ENCODE data around the gene TRIM68.

TRIM68 gene

GRCh38 chr11:4605057-4605456 is 3.0 kb downstream of the TRIM68 start:
- Histone ChIP-seq H3K36me3 (replicated peaks in 1 of 2; ENCODE audit: control insufficient read depth in 2 of 2, insufficient read depth in 2 of 2, low read length in 2 of 2) (peaks cover 6 to 49% of the 10 kb centered on the region in 2 donors), H2BK5ac (ENCODE audit: low read length) (no peak overlapping the region), H2BK120ac (ENCODE audit: low read depth, low read length) (no peak overlapping the region), H3K23ac (ENCODE audit: low read depth, low read length, poor library complexity) (no peak overlapping the region), H4K8ac (ENCODE audit: low read depth, low read length) (no peak overlapping the region), H2BK15ac (ENCODE audit: low read length) (no peak overlapping the region), H3K18ac (ENCODE audit: low read length) (no peak overlapping the region), H3K4me2 (ENCODE audit: insufficient read depth, low read length, poor library complexity, severe bottlenecking) (no peak overlapping the region), H3K4me3 (ENCODE audit: low read length in 2 of 2) (no peak overlapping the region), H2BK12ac (ENCODE audit: low read length) (no peak overlapping the region), H2AK5ac (ENCODE audit: low read depth, low read length) (no peak overlapping the region), H3K14ac (ENCODE audit: low read length) (no peak overlapping the region), H3K27me3 (ENCODE audit: control insufficient read depth in 3 of 3, insufficient read depth in 3 of 3, low read depth in 1 of 3, low read length in 3 of 3) (no peaks in the 10 kb centered on the region), H2AFZ (ENCODE audit: low read length) (no peak overlapping the region), H3K4ac (ENCODE audit: low read length) (no peak overlapping the region), H3K27ac (replicated peaks; ENCODE audit: low read length) (no peak overlapping the region), H3K4me1 (ENCODE audit: control insufficient read depth in 2 of 2, insufficient read depth in 1 of 2, low read depth in 1 of 2, low read length in 2 of 2) (peaks cover 0 to 4% of the 10 kb centered on the region in 2 donors), H3K9ac (ENCODE audit: low read depth, low read length, poor library complexity) (no peak overlapping the region), H3K9me3 (replicated peaks in 1 of 2; ENCODE audit: control insufficient read depth in 2 of 2, insufficient read depth in 1 of 2, low read depth in 1 of 2, low read length in 2 of 2) (no peaks in the 10 kb centered on the region), H3K79me1 (ENCODE audit: low read depth, low read length) (no peaks in the 10 kb centered on the region), H4K91ac (ENCODE audit: low read depth, low read length, poor library complexity) (no peak overlapping the region)
- DNase-seq (ENCODE audit: low spot score): no peak
- WGBS, 2 donors (ENCODE audit: extremely low coverage in 2 of 2, insufficient read length in 2 of 2, insufficient replicate concordance in 1 of 2): no CpG with 5 or more reads among the region's 4 CpGs

GRCh38 chr11:4593739-4594138 is 14.3 kb downstream of the TRIM68 start, which contains the start of gene OR52I1:
Gene OR52I1, plus strand, starts transcription at chr11:4594039. Its CDS starts 0 bp downstream, at chr11:4594039.
- no peak for DNase-seq (ENCODE audit: low spot score)
- Histone ChIP-seq H2BK5ac (ENCODE audit: low read length) (no peak within 1 kb of the TSS), H3K4me3 (ENCODE audit: low read length in 2 of 2) (no peak within 1 kb of the TSS), H3K23ac (ENCODE audit: low read depth, low read length, poor library complexity) (no peak within 1 kb of the TSS), H3K27ac (replicated peaks; ENCODE audit: low read length) (no peak within 1 kb of the TSS), H3K18ac (ENCODE audit: low read length) (no peak within 1 kb of the TSS), H2AFZ (ENCODE audit: low read length) (no peak within 1 kb of the TSS), H3K4ac (ENCODE audit: low read length) (no peak within 1 kb of the TSS), H3K4me1 (ENCODE audit: control insufficient read depth in 2 of 2, insufficient read depth in 1 of 2, low read depth in 1 of 2, low read length in 2 of 2) (no peaks in the 10 kb centered on the region), H4K91ac (ENCODE audit: low read depth, low read length, poor library complexity) (no peak within 1 kb of the TSS), H3K9ac (ENCODE audit: low read depth, low read length, poor library complexity) (no peak within 1 kb of the TSS), H3K14ac (ENCODE audit: low read length) (no peak within 1 kb of the TSS), H2BK15ac (ENCODE audit: low read length) (no peak within 1 kb of the TSS), H2BK120ac (ENCODE audit: low read depth, low read length) (no peak within 1 kb of the TSS), H2BK12ac (ENCODE audit: low read length) (no peak within 1 kb of the TSS), H3K4me2 (ENCODE audit: insufficient read depth, low read length, poor library complexity, severe bottlenecking) (no peak within 1 kb of the TSS), H3K36me3 (replicated peaks in 1 of 2; ENCODE audit: control insufficient read depth in 2 of 2, insufficient read depth in 2 of 2, low read length in 2 of 2) (peaks cover 0 to 4% of the 10 kb centered on the region in 2 donors), H3K9me3 (replicated peaks in 1 of 2; ENCODE audit: control insufficient read depth in 2 of 2, insufficient read depth in 1 of 2, low read depth in 1 of 2, low read length in 2 of 2) (peaks cover 0 to 2% of the 10 kb centered on the region in 2 donors), H4K8ac (ENCODE audit: low read depth, low read length) (no peak within 1 kb of the TSS), H2AK5ac (ENCODE audit: low read depth, low read length) (no peak within 1 kb of the TSS), H3K27me3 (ENCODE audit: control insufficient read depth in 3 of 3, insufficient read depth in 3 of 3, low read depth in 1 of 3, low read length in 3 of 3) (no peaks in the 10 kb centered on the region), H3K79me1 (ENCODE audit: low read depth, low read length) (no peaks in the 10 kb centered on the region)
- no CpG with 5 or more reads among the region's 1 CpG for WGBS, 2 donors (ENCODE audit: extremely low coverage in 2 of 2, insufficient read length in 2 of 2, insufficient replicate concordance in 1 of 2)

GRCh38 chr11:4589017-4589416 is 19.0 kb downstream of the TRIM68 start:
- no CpG with 5 or more reads among the region's 3 CpGs for WGBS, 2 donors (ENCODE audit: extremely low coverage in 2 of 2, insufficient read length in 2 of 2, insufficient replicate concordance in 1 of 2)
- Histone ChIP-seq H2BK12ac (ENCODE audit: low read length) (no peak overlapping the region), H3K9ac (ENCODE audit: low read depth, low read length, poor library complexity) (no peak overlapping the region), H3K36me3 (replicated peaks in 1 of 2; ENCODE audit: control insufficient read depth in 2 of 2, insufficient read depth in 2 of 2, low read length in 2 of 2) (no peaks in the 10 kb centered on the region), H3K4me2 (ENCODE audit: insufficient read depth, low read length, poor library complexity, severe bottlenecking) (no peak overlapping the region), H3K4me3 (ENCODE audit: low read length in 2 of 2) (no peak overlapping the region), H3K79me1 (ENCODE audit: low read depth, low read length) (no peaks in the 10 kb centered on the region), H3K4ac (ENCODE audit: low read length) (no peak overlapping the region), H3K14ac (ENCODE audit: low read length) (no peak overlapping the region), H2BK15ac (ENCODE audit: low read length) (no peak overlapping the region), H3K18ac (ENCODE audit: low read length) (no peak overlapping the region), H3K23ac (ENCODE audit: low read depth, low read length, poor library complexity) (no peak overlapping the region), H4K8ac (ENCODE audit: low read depth, low read length) (no peak overlapping the region), H4K91ac (ENCODE audit: low read depth, low read length, poor library complexity) (no peak overlapping the region), H2BK120ac (ENCODE audit: low read depth, low read length) (no peak overlapping the region), H3K4me1 (ENCODE audit: control insufficient read depth in 2 of 2, insufficient read depth in 1 of 2, low read depth in 1 of 2, low read length in 2 of 2) (no peaks in the 10 kb centered on the region), H2BK5ac (ENCODE audit: low read length) (no peak overlapping the region), H2AK5ac (ENCODE audit: low read depth, low read length) (no peak overlapping the region), H3K27ac (replicated peaks; ENCODE audit: low read length) (no peak overlapping the region), H2AFZ (ENCODE audit: low read length) (no peak overlapping the region), H3K27me3 (ENCODE audit: control insufficient read depth in 3 of 3, insufficient read depth in 3 of 3, low read depth in 1 of 3, low read length in 3 of 3) (peaks cover 0 to 3% (median 0%) of the 10 kb centered on the region in 3 experiments), H3K9me3 (replicated peaks in 1 of 2; ENCODE audit: control insufficient read depth in 2 of 2, insufficient read depth in 1 of 2, low read depth in 1 of 2, low read length in 2 of 2) (no peaks in the 10 kb centered on the region)
- DNase-seq (ENCODE audit: low spot score): no peak

- no peak within 1 kb of the TSS for H3K4ac ChIP-seq (ENCODE audit: low read length)
- no peak within 1 kb of the TSS for H2BK5ac ChIP-seq (ENCODE audit: low read length)
- no peak within 1 kb of the TSS for H3K4me2 ChIP-seq (ENCODE audit: insufficient read depth, low read length, poor library complexity, severe bottlenecking)
- H3K27ac ChIP-seq (replicated peaks; ENCODE audit: low read length): no peak within 1 kb of the TSS
- H3K79me1 ChIP-seq (ENCODE audit: low read depth, low read length): no peaks in the 10 kb centered on the region
- H2AFZ ChIP-seq (ENCODE audit: low read length): no peak within 1 kb of the TSS
- no peak within 1 kb of the TSS for H2AK5ac ChIP-seq (ENCODE audit: low read depth, low read length)
- H3K4me1 ChIP-seq (ENCODE audit: control insufficient read depth in 2 of 2, insufficient read depth in 1 of 2, low read depth in 1 of 2, low read length in 2 of 2): no peaks in the 10 kb centered on the region
- no peaks in the 10 kb centered on the region for H3K36me3 ChIP-seq (replicated peaks in 1 of 2; ENCODE audit: control insufficient read depth in 2 of 2, insufficient read depth in 2 of 2, low read length in 2 of 2)
- H3K14ac ChIP-seq (ENCODE audit: low read length): no peak within 1 kb of the TSS
- H3K9ac ChIP-seq (ENCODE audit: low read depth, low read length, poor library complexity): no peak within 1 kb of the TSS
- no peak within 1 kb of the TSS for H2BK120ac ChIP-seq (ENCODE audit: low read depth, low read length)
- no peak within 1 kb of the TSS for H2BK12ac ChIP-seq (ENCODE audit: low read length)
- H4K8ac ChIP-seq (ENCODE audit: low read depth, low read length): no peak within 1 kb of the TSS
- peaks cover 0 to 13% (median 0%) of the 10 kb centered on the region in 3 experiments for H3K27me3 ChIP-seq (ENCODE audit: control insufficient read depth in 3 of 3, insufficient read depth in 3 of 3, low read depth in 1 of 3, low read length in 3 of 3)
- H3K4me3 ChIP-seq (ENCODE audit: low read length in 2 of 2): no peak within 1 kb of the TSS
- no peak for DNase-seq (ENCODE audit: low spot score)
- H4K91ac ChIP-seq (ENCODE audit: low read depth, low read length, poor library complexity): no peak within 1 kb of the TSS
- H3K23ac ChIP-seq (ENCODE audit: low read depth, low read length, poor library complexity): no peak within 1 kb of the TSS
- no peak within 1 kb of the TSS for H3K18ac ChIP-seq (ENCODE audit: low read length)
- no peaks in the 10 kb centered on the region for H3K9me3 ChIP-seq (replicated peaks in 1 of 2; ENCODE audit: control insufficient read depth in 2 of 2, insufficient read depth in 1 of 2, low read depth in 1 of 2, low read length in 2 of 2)
- H2BK15ac ChIP-seq (ENCODE audit: low read length): no peak within 1 kb of the TSS
Observed at GRCh38 chr11:4581443-4581842, 26.6 kb downstream of the TRIM68 start, which contains the start of gene OR52I2. Gene OR52I2, plus strand, starts transcription at chr11:4581743.
